CD4-positive, alpha-beta T cell treated with Interleukin-12 subunit alpha and Interleukin-12 subunit beta, for 1 hour (primary cell): ENCODE results near the gene CETN1.

ENCODE experiments used
- DNase-seq: peaks from one replicate; pipeline ENCODE4 v3.0.0-alpha.2; 2020

The CETN1 gene

GRCh38 chr18:580154-580553 lies at the start of gene CETN1:
Gene CETN1, plus strand, starts transcription at chr18:580380. Its CDS starts 29 bp downstream, at chr18:580409.
- no peak for DNase-seq

- DNase-seq: no peak
Observed at GRCh38 chr18:532018-532417, 48.2 kb upstream of the CETN1 start.

GRCh38 chr18:532632-533031 lies 47.5 kb upstream of the CETN1 start:
- DNase-seq: no peak

- DNase-seq: no peak
Observed at GRCh38 chr18:533995-534601, 46.1 kb upstream of the CETN1 start.

- no peak for DNase-seq
Observed at GRCh38 chr18:543447-544078, 36.6 kb upstream of the CETN1 start.

DNA sequence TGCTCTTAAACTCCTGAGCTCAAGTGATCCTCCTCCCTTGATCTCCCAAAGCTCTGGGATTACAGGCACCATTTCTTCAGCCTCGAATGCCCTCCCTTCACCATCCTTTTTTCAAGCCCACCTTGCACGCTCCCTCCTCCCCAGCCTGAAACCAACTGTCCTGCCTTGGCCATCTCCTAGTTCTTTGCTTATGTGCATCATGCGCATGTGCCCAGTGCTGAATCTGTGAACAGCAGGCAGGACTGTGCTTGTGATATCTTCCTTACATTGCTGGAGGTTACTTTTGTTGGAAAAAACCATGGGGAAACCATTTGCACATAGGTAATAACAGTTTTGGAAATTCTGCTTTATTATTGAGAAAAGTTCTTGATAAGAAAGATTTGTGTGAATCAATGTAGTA lies 30.2 kb upstream of the CETN1 start:
- DNase-seq: no peak

DNA sequence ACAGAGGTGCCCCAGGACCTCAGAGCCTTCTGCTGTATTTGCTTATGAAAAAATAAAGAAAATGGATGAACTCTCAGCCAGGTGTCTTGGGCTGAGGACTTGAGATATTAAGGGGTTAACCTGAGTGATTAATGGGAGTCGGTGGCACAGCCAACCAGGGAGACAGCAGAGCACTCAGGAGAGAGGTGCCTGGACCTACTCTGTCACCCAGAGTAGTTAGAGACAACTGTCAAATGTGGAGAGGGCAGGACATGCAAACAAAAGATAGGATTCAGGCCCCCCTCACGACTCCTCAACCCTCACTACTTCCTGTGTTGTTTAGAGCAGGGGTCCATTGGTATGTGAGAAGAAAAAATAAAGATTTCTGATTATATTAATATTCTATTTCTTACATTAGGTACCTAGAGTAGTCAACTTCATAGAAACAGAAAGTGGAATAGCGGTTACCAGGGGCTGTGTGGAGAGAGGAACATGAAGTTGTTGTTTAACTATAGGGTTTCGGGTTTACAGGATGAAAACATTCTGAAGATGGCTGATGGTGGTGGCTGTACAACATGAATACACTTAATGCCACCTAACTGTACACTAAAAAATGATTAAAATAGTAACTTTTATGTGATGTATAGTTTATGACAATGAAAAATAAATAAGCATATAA lies 28.6 kb upstream of the CETN1 start:
- DNase-seq: no peak

- DNase-seq: no peak
Observed at GRCh38 chr18:555705-556457, 24.3 kb upstream of the CETN1 start.

- DNase-seq: no peak
Observed at GRCh38 chr18:564708-565561, 15.2 kb upstream of the CETN1 start.

DNA sequence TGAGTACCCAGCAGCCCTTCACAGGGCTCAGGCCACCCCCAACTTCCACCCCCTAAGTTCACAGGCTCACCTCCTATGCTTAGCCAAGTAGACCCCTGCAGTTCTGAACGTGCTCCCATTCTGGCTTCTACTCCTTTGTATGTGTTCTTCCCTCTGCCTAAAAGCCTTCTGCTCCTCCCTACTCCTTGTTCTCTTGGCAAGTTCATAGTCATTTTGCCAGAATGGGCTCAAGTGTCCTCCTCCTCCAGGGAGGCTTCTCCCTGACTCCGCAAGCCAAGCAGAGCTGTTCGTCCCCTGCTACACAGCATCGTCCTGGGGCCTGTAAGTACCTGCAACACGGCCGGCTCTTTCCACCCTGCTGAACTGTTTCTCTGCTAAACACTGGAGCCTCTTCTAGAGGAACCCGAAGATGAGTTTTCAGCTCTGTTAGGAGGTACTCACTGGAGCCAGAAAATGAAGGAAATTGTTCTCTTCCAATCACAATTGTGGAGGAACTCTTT lies 14.6 kb upstream of the CETN1 start:
- no peak for DNase-seq

DNA sequence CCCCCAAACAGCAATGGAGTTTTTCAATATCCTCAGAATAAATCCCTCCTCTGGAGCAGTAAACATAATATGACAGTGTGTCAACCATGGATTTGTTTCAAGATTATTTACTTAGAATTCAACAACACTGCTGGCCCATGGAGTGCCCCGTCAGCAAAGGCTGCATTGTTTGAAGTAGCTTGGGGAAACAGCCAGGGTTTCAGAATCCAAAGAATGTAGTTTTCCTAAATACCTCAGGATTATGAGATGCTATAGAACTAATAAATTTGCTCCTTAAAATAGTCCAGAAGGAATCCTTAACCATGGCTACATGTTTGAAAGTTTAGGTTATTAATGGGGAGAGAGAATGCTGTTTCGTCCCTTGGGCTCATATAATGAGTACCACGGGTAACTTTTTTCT lies 13.1 kb upstream of the CETN1 start:
- DNase-seq: no peak

GRCh38 chr18:568731-569130 lies 11.4 kb upstream of the CETN1 start:
- no peak for DNase-seq

- DNase-seq: no peak
Observed at GRCh38 chr18:570256-570655, 9.9 kb upstream of the CETN1 start.

- DNase-seq: no peak
Observed at GRCh38 chr18:570697-571096, 9.5 kb upstream of the CETN1 start.

DNA sequence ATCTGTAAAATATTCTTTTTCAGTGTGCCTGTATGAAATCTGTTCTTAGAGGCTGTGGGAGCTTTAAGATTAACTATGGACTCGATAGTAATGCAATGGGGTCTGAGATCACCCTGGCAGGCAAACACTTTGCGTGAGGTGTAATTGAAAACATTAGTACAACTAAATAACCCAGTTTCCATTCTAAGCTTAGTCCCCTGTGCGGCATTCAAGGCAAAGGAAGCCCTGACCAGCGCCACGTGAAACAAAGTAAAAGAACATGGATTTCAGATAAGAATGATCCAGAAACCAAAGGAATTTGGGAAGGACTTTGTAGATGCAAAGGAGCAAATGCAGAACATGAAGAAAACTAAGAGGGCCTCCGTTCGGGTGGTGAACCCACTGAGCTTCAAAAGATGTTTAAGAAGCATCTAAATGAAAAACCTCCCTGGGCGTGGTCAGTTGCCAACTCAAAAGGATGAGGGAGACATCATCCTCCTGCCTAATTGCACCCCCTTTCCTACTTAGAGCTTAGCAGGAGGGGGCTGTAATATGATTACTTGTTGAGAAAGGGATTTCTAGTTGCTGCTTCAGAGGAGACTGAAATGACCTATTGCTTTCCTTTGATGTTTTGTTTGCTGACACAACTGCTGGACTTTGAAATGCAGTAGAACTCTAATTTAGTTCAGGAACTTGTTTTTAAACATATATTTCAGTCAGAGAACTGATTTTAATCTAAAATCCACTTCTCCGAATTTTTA lies 7.9 kb upstream of the CETN1 start:
- DNase-seq: no peak

GRCh38 chr18:572831-573289 lies 7.3 kb upstream of the CETN1 start:
- no peak for DNase-seq

DNA sequence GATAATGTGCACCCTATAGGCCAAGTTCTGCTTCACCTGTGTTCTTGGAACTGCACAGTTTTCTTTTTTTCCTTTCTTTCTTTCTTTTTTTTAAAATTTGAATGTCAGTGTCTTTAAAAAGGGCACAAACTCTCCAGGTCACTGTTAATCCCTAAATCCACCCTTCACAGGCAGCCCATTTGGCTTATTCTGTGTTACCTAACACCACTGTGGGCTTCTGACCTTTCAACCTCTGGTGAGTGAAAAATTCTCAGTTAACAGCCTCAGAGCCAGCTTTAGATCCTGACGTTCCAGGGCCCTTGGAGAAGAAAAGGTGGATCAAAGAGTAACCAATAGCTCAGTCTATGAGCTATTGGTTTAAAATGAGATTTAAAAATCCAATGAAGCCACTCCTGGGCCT lies 6.8 kb upstream of the CETN1 start:
- no peak for DNase-seq

GRCh38 chr18:574149-574860 lies 5.9 kb upstream of the CETN1 start:
- no peak for DNase-seq

GRCh38 chr18:574865-575645 lies 5.1 kb upstream of the CETN1 start:
- no peak for DNase-seq

GRCh38 chr18:576924-577323 lies 3.3 kb upstream of the CETN1 start:
- DNase-seq: no peak
